Stimulated activated CD4-positive, alpha-beta T cell treated with anti-CD3 and anti-CD28 coated beads, Interleukin-4, amount 100 ng/mL, for 1 hour (primary cell): Measurements from ENCODE around the gene TRUB2.
"Not testable (repeated sequence)": the region's sequence is repeated elsewhere in the genome, so short reads cannot be mapped to it uniquely, and the experiment has no call there.

Experiments used
- DNase-seq: peaks from one replicate; pipeline ENCODE4 v3.0.0-alpha.2; 2020

Gene TRUB2

DNA sequence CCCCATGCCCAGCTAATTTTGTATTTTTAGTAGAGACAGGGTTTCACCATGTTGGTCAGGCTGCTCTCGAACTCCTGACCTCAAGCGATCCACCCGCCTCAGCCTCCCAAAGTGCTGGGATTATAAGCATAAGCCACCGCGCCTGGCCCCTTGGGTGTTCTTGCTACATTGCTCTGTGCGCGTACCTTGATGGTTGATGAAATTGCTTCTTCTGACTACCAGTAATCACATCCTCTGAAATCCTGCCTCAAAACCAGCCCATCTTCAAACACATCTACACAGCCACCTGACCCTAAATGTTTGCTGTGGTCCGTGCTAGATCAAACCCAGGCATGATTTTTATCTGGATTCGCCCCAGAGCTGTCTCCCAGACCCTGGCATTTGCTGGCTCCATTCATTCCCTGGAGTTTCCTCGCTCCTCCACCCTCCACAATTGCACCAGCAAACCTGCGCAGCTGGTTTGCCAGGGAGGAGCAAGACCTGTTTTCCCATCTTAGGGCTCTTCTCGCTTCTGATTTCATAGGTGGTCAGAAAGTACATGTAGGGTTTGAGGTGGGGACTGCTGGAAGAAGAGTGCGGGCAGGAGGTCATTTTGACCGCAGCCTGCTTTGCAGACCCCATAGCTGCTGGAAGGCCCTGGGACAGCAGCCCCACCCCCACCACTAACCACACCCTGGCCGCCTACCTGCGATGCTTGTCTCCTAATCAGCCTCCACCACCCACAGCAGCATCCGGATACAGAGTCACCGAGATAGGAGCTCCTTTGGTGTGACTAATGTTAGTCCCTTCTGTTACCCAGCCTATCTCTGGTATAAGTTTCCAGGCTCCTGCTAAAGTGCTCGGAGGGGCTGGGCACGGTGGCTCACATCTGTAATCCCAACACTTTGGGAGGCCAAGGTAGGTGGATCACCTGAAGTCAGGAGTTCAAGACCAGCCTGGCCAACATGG, 23.4 kb downstream of the TRUB2 start:
- DNase-seq: no peak

DNA sequence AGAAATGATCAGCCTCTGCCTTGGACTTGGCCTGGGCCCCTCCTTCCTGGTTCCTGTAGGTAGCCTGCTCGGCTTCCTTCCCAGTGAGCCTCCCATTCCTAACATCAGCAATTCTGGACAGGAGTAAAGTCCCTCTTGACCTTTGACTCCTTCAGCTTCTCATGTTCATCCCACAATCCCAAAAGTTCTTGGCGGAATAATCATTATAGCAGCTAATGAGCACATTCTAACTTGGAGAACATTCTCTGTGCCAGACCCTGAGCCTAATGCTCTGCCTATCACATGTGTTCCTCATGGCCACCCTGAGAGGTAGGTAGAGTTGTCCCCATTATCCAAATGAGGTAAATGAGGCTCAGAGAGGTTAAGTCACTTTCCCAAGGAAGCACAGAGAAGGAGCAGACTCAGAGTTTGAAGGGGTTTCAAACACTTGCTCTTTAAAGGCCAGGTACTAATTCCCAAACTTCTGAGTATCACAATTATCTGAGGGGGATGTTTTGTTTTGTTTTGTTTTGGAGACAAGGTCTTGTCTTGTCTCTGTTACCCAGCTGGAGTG, 24.9 kb downstream of the TRUB2 start:
- no peak for DNase-seq

DNA sequence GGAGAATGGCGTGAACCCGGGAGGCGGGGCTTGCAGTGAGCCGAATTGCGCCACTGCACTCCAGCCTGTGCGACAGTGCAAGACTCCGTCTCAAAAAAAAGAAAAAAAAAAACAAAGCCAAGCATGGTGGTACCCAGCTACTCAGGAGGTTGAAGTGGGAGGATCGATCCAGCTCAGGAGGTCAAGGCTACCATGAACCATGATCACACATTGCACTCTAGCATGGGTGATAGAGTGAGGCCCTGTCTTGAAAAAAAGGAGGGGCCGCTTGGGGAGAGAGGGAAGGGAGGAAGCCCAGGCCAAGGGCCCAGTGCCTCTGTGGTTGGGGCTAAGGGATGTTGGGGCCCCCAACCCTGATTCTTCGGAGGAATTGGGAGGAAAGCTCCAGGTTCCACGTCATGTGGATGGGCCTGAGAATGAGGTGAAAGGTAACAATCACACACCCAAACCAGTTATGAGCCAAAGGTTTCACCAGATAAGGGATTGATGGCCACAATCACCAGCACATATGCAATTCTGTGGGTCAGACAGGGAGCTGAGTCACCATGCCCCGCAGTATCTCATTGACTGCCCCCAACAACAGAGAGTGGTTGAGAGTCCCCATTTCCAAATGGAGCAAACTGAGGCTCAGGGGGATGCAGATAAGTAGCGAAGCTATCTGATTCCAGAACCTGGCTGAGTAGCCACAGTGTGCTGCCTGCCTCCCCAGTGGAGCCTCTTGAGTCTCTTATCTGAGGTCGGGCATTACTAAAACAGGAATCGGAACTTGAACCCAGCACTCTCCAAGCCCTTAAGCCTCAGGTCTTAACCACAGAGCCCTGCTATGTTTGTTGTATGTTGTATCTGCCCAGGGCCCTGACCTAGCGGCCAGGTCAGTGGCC, 25.7 kb downstream of the TRUB2 start:
- no peak for DNase-seq

DNA sequence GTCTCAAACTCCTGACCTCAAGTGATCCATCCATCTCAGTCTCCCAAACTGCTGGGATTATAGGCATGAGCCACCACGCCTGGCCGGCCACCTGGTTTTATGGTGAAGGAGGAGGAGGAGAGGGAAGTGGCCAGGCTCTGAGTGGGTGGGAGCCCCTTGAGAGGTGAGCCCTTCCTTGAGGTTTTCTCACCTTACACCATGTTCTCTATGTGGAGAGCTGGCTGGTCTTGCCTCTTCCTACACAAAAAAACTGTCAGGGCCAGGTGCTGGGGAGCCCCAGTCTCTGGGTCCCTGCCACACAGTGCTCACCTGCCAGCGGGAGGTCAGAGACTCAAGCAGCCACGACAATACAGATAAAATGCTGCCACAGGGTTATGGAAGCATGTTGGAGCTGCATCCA, 28.1 kb downstream of the TRUB2 start:
- no peak for DNase-seq

DNA sequence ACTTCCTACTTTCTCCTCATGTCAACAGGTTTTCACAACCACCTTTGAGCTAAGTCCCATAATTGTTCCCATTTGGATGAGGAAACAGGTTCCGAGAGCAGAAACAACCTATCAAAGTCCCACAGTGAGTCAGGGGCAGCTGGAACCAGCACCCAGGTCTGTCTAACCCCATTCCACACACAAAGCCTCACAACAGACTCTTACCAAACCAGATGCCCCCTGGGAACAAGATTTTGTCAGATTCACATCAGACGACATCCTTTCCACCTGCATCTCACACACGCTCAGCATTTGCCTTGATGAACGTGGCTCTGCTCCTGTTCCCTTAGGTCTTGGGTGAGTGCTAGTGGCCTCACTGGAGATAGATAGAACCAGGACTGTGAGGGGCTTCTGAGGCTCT, 29.2 kb downstream of the TRUB2 start:
- DNase-seq: no peak

DNA sequence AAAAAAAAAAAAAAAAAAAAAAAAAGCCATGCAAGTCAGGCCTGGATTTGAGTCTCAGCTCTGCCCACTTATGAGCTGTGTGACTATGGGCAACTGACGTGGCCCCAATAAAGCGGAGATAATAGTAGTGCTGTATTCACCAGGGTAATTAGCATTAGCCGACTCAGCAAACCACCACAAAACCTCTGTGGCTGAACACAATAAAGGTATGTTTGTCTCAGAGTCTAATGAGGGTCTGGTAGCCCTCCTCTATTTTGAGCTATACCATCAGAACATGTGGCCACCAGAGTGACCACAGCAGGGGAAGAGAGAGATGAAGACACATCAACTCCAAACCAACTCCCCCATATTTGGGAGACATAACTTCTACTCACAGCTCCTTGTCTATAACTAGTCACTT, 30.2 kb downstream of the TRUB2 start:
- no peak for DNase-seq

DNA sequence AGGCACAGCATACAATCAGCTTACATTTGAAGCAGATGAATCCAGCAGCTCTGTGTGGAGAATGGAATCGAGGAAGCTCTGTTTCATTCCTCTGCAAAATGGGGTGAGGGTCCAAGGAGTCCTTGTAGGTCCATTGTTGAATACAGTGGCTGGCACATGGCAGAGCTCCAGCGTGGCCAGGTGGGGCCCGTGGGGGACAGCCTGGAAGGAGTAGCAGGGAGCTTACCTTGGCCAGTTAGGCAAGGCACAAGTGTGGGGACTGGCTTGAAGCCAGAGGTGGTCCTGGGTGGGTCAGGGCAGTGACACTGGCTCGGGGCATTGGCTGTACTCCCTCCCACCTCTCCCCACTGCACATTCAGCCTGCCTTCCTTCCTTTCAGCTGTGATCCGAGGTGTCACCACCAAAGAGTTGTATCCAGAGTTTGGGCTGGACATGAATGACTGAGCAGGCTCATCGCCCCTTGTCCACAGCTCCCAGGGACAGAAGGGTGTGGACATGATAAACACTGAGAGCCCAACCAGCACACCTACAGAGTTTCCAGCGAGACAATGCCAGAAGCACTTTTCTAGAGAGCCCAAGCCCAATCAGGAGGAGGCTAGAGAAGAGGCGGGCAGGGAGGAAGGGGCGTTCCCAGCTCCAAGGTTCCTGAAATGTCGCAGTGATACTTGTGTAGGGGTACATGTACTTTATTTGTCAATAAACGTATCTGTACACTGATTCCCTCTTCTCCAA, 33.8 kb downstream of the TRUB2 start:
- no peak for DNase-seq

DNA sequence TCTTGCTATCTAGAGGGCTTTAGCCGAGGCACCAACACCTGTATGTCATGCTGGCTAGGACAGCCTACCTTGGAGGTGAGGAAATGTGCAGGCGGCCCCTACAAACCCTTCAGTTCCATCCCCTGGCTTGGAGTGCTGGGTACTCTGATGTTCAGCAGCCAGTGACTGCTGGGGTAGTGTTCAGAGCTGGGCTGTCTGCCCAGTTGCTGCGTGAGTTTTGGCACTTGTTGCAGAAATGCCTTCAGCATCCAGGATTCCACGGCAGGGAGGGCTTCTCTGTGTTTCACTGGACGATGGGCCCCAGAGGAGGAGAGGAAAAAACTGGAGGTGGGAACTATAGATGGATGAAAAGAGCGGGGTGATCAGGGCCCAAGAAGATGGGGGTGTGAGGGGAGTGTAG, 35.8 kb downstream of the TRUB2 start:
- DNase-seq: no peak

DNA sequence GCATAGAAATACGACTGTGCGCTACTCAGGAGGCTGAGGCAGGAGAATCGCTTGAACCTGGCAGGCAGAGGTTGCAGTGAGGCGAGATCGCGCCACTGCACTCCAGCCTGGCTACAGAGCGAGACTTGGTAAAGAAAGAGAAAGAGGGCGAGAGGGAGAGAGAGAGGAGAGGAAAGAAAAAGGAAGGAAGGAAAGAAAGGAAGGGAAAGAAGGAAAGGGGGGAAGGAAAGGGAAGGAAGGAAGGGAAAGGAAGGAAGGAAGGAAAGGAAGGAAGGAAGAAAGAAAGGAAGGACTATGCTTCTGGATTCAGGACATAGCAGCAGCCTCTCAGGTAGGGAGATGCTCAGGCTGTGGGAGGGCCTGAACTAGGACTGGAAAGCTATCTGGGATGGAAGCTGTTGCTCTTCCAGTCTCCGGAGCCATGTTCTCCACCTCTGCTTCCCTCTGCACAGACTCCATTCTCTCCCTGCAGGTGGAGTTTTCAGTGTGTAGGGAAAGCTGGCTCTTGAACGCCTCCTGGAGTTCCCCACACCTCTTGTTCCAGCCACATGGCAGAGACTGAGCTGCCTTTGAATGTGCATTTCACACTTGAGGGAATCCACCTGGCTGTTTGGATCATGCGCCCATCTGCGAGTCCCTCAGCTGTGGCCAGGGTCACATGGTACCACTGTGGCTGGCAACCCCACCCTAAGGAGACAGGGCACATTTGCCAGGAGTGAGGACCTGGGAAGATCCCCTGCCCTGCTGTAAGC, 37.0 kb downstream of the TRUB2 start:
- DNase-seq: no peak

DNA sequence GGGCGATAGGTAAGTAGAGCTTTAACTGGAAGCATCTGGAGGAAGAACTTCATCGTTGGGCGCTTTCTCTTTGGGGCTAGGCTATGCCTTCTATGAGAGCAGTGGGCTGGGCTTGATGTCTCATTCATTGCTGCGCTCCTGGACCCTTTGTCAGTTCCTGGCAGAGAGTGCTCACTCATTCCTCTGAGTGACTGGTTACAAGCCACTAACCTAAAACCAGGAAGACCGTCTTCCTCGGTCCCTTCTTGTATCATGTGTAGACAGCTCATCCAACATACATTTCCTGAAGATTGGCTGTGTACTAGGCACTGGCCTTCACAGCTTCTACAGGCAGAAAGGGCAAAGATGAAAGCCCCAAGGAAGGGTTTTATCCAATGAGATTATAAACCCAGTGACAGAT, 39.7 kb downstream of the TRUB2 start:
- DNase-seq: no peak

DNA sequence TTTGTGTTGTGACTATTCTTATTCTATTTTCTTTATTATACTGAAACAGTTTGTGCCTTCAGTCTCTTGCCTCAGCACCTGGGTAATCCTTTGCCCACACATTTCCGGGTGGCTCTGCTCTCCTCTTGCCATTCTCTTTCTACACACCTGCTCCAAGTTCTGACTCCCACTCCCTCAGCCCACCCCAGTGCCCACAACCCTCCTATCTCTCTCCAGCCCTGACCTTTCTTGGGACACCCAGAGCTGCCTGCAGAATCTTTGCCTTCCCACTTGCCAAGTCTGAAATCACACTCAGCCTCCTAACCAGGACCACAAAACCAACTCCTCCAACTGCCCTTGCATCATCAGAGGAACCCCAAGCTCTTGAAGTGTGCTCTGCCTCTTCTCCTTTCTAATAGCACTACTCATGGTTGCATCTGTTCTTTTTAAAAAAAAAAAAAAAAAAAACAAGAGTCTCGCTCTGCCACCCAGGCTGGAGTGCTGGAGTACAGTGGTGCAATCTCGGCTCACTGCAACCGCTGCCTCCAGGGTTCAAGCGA, 42.1 kb downstream of the TRUB2 start:
- no peak for DNase-seq

DNA sequence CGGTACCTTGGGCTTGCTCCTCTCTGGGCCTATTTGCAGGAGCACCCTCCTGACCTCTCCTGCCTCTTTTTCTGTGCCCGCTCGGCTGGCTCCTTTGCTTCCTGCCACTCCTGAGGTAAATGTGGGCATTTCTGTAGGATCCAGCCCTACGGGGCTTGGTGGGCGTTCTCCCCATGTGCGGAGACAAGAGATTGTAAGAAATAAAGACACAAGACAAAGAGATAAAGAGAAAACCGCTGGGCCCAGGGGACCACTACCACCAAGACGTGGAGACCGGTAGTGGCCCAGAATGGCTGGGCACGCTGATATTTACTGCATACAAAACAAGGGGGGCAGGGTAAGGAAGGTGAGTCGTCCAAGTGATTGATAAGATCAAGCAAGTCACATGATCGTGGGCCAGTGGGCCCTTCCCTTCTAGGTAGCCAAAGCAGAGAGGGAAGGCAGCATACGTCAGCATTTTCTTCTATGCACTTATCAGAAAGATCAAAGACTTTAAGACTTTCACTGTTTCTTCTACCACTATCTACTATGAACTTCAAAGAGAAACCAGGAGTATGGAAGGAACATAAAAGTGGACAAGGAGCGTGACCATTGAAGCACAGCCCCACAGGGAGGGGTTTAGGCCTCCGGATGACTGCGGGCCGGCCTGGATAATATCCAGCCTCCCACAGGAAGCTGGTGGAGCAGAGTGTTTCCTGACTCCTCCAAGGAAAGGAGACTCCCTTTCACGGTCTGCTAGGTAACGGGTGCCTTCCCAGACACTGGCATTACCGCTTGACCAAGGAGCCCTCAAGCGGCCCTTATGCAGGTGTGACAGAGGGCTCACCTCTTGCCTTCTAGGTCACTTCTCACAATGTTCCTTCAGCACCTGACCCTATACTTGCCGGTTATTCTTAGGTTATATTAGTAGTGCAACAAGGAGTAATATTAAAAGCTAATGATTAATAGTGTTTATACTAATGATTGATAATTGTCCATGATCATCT, 42.9 kb downstream of the TRUB2 start:
- DNase-seq: not testable (repeated sequence)

DNA sequence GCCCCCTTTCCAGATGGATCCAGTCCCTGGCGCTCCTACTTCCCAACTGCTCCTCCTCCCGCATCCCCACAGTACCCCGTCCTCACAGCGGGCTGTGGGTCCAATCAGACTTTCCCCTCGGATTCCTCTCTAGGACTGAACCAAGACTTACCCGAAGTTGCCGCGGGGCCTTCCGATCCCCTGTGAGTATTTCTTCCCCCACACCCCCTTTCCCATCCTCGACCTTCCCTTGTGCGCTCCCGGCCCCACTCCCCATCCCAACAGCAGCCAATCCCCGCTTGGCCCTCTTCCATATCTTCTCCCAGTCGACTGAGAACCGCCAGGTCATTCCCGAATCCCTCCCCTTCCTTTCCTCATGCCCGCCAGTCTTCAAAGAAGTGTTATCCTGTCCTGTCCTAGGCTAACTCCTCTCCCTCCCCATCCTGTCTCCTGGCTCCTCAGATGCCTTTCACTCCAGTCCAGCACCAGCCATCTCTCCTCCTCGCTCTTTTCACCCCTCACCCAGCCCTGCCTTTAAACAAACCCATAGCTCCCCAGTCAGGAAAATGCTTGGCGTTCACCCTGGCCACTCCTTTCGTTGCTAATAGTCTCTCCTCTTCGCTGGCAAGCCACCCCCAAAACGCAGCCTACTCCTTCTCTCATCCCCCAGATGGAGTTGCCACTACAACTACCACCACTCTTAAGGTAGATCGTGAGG, 45.5 kb downstream of the TRUB2 start:
- DNase-seq: no peak

DNA sequence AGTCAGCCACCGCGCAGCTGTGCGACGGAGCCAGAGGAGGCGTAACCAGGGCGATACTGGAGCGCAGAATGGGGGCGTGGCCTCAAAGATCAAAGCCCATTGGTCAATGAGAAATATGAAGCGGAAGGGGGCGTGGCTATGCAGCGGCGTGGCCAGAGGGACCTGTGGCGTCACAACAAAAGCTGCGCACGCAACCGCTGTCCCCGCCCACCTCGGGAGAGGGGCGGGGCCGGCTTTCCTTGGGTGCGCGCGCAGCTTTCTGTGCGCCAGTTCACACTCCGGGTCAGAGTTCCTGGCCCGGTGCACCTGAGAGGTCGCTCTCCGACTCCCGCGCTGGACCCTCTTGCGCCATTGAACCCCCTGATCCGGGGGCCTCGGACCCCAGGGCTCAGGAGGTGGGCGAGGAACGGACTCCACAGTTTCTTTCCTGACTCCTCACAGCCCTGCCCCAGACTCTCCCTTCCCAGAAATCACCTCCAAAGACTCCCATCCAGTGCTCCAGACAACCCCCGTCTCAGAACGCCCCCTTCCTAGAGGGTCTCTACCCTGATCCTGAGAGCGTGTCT, 46.2 kb downstream of the TRUB2 start, which contains the start of gene SWI5:
TSS of gene SWI5 (plus strand) at position 269 of the 566 bp plus-strand sequence.
- DNase-seq: peak; percentile 100

DNA sequence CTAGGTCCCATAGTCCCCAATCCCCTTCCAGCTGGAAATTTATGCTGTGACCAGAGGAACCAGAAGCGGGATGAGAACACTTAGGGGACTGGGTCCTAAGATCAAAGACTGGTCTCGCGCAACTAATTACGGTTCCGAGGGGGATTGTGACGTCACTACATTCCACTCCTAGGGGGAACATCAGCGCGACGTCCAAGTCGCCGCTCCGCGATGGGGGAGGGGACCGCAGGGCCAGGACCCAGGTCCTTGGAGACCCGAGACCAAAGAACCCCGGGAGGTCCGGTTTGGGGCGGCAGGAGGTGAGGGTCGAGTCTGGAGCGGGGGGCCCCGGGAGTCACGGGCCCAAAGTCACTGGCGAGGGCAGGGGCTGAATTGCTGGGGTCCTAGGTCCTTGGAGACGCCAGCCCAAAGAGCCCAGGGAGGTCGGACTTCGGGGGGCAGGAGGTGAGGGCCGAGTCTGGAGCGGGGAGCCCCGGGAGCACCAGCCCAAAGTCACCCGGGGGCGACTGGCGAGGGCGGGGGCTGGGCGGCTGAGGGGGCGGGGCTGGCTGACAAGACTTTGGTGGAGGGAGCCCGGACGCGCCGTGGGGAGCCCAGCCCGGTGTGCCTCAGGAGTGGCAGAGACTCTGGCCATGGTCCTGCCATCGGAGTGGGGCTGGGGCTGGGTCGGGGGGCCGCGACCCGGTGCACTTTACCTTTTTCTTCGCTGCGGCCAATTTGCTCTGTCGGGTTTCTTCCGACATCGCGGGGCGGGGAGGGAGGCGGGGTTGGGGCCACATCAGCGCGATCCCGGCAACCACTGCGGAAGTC, 46.8 kb downstream of the TRUB2 start, which contains the start of gene GOLGA2:
TSS of gene GOLGA2 (minus strand) at position 810 of the 810 bp plus-strand sequence. CDS start at position 779, 31 bp downstream.
- no peak for DNase-seq

DNA sequence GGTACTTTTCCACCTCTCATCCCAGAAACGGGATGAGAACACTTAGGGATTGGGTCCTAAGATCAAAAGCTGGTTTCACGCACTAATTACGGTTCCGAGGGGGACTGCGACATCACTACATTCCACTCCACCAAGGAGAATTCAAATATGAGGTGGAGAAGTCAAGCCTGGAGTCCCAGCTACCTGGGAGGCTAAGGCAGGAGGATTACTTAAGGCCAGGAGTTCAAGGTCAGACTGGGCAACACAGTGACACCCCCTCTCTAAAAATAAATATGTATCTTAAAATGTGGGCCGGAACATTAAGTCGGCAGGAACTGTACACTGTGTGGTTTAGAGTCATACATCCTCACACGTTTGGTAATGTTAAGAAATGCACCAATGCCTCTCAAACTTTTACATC, 48.0 kb downstream of the TRUB2 start:
- DNase-seq: no peak

DNA sequence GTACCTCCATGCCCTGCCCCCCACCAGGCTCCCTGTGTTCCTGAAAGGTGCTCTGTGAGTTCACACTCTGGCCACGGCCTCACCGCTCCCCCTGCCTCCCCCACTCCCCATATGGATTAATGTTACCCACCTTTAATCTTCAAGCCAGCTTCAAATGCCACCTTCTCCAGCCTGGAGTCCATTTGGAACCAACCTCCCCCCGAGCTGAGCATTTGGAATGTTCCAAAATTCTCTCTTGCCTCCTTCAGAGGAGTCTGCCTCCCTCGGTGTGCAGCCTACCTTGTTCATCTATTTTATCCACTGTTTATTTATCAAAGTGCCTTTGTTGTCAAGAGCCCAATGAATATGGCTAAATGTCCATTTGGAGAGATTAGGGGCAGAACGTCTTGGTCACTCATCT, 50.7 kb downstream of the TRUB2 start:
- no peak for DNase-seq

DNA sequence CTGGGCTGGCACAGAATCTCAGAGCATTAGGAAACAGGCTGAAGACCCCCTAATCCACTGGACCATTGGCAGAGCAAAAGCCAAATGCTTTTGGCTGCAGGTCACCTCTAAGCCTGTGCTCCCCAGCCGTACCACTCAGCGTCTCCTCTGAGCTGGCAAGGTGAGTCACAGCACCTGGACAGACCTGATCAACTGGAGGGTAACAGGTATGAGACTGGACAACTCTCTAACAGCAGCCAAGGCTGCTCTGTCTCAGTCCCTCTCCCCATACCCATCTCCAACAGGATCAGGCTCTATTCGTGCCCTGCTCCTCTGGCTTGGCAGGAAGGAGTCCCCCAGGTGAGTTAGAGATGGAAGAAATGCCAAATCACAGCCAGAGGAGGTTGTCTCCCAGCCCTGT, 51.1 kb downstream of the TRUB2 start:
- no peak for DNase-seq
